HG03439 (cell line): ENCODE measurements around the gene TOGARAM2.

Source experiments
- ATAC-seq: cut with Tn5 transposase; IDR thresholded peaks from one replicate; pipeline ENCODE4 v1.9.1; 2021; ENCODE audit warnings: mild to moderate bottlenecking, moderate library complexity; ENCODE audit not compliant: unreplicated experiment

TOGARAM2 gene

GRCh38 chr2:29017716-29018435 is 36.8 kb downstream of the TOGARAM2 start:
- ATAC-seq: no peak

DNA sequence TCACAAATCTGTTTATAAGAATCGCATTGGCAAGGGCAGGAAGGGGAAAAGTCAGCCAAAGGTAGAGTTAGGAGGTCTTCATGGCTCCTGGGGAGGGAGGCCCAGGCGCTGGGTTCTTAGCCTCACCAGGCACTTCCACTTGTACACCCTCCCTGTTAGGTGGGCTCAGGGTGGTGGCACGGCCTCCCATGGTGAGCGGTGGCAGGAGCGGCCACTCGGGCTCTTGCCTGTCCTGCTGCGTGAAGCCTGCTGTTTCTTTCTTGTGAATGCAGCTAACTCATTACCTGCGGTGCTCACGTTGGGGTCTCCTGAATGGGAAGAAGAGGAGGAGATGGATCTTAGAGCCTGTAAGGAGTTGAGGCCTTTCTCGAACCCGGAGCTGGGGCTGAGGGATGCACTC is 40.8 kb downstream of the TOGARAM2 start:
- ATAC-seq: no peak

DNA sequence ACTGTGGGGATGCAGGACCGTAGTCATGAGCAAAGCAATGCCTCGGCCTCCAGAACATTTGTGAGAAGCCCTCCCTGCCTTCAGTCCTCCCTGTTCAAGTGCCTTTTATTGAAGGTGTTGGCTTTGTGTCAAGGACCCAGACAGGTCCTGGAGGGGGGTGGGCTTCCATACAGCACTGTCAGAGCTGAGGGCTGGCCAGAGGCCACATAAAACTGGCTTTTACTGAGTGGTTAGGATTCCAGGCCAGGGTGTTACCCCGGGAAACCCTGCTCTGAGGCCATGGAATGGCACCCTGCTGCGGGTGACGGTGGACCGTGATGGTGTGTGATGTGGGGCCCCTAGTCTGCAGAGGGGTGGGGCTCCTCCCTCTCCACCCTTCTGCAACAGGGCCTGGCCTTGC is 41.6 kb downstream of the TOGARAM2 start:
- no peak for ATAC-seq

DNA sequence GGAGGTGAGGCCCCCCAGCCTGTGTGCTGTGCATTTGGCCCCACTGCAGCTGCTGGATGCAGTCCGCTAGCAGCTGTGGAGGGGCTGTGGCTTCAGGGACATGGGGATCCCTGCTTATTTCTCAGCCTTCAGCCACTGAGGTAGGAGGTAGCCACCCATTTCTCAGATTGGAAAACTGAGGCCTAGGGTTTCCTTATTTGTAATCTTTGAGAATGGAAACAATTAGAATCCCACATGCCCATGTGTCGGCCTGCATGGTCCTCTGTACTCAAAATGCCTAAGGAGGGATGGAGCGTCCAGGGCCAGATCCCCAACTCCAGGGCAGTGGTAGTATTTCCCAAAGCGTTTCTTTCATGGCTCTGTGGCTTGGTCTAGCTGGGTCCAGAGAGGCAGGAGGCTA is 42.1 kb downstream of the TOGARAM2 start:
- no peak for ATAC-seq

- ATAC-seq: no peak
Observed at GRCh38 chr2:29024882-29025430, 43.9 kb downstream of the TOGARAM2 start.

DNA sequence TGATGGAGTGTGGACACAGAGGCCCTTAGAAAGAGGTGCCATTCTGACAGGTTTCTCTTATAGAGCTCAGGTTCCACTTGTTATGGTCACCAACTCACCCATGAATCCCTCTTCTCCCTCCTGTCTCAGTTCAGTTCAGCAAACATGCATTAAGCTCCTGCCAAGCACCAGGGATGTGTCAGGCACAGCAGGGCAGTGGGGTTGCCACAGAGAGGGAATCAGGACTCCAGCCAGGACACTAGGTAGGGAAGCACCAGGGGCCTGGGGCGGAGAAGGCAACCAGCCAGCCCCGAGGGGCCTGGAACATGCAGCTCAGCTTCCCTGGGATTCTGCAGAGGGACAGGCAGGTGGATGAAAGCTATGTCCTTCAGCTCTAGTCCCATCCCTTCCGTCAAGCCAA is 44.6 kb downstream of the TOGARAM2 start:
- no peak for ATAC-seq

- ATAC-seq: no peak
Observed at GRCh38 chr2:29031046-29031445, 49.9 kb downstream of the TOGARAM2 start.

- no peak for ATAC-seq
Observed at GRCh38 chr2:29032189-29032588, 51.1 kb downstream of the TOGARAM2 start.

DNA sequence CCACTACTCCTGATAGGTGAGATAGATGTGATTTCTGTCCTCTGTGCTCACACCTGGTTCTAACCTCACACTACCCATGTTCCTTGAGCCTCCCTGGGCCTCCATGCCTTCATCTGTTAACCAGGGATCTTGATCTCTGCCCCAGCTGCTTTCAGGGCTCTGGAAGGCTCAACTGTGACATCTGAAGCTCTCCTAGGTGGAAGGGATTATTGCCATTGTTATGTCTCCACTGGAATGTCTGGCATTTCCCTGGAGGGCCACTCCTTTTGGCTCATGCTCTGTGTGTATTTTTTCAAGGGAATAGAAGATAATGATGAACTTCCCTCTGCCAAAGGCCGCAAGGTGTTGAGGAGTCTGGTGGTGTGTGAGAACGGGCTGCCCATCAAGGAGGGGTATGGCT is 52.1 kb downstream of the TOGARAM2 start:
- ATAC-seq: no peak

- no peak for ATAC-seq
Observed at GRCh38 chr2:29033656-29034055, 52.6 kb downstream of the TOGARAM2 start.

DNA sequence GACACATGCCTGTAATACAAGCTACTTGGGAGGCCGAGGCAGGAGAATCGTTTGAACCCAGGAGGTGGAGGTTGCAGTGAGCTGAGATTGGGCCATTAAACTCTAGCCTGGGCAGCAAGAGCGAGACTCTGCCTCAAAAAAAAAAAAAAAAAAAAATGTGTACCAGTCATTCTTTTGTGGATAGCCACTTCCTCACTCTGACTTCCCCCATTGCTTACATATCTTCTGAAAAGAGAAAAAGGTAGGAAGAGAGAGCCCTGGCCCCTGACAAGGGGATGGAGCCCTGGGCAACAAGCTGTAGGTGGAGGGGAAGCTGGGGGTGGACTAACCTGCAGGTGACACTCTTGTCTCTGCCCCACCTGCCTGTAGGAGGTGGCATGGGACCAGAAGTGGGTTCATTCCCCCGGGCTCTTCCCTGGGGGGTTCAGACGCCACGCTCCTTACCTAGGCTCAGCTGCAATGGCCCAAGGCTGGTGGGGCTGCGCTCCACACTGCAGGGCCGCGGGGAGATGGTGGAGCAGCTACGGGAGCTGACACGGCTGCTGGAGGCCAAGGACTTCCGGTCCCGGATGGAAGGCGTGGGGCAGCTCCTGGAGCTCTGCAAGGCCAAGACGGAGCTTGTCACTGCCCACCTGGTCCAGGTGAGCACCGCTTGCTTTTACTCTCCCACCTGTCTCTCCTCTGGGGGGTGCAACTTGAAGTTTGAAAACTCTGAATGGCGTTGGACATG is 54.1 kb downstream of the TOGARAM2 start:
- ATAC-seq: no peak

DNA sequence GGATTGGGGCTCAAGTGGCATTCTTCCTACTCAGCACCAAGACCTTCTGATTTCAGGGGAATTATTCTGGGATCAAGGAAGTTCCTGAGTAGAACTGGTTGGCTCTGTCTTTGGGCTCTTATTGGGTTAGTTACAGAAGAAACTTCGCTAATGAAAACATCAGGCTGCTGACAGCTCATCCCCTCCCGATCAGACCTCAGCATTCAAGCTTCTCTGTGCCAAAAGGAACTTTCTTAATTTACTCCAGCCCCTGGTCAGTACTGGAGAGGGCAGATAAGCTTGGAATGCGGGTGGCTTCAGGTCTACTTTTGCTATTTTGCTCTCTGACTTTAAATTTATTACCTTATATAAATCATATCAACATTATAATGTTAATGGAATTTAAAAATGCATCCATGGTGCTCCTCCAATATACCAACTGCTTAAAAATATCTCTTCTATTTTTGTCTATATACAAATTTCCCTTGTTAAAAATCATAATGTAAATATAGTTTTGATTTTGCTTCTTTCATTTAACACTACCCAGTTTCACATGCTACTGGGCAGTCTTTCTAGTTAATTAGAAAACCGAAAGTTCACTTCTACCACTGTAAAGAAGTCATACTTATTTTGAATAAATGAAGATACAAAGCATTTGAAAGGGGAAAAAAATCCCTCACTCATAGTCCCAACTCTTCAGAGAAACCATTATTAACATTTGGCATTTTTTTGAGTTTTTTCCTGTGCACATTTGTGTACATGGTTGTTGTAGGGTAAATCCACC is 58.8 kb downstream of the TOGARAM2 start:
- no peak for ATAC-seq

DNA sequence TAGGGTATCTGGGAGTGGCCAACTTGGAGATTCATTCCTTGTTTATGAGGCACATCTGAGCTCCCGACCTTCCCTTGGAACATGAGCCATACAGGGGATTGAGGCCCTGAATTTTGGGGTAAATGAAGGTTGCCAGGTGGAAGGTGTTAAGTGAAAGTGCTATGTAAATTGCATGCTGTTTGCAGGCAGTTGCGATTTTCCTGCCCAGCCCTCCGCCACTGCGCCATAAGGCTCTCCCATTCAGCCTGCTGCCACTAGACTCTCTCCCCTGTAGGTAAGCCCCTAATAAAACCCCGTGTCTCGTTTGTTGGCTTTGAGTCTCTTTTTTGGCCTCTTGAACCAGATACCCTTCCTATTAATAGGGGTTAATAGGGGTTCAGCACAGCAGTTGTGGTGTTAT is 59.5 kb downstream of the TOGARAM2 start:
- ATAC-seq: no peak

DNA sequence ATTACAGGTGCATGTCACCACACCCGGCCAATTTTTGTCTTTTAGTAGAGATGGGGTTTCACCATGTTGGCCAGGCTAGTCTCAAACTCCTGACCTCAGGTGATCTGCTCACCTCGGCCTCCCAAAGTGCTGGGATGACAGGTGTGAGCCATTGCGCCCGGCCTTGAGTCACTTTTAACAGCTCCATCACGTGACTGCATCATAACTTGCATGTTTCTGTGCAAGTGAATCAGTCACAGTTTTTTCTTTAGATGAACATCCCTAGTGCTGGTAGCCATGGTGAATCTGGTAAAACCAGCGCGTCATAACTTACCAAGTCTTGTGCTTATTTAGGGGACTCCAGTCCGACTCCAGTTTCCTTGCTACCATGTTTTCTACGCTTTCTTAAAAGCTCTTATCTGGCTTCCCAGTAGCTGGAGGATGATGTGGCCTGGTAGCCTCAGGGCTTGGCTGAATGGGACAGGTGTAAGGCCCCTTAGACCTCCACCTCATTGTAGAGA is 60.1 kb downstream of the TOGARAM2 start:
- ATAC-seq: no peak

- no peak for ATAC-seq
Observed at GRCh38 chr2:29042561-29043075, 61.5 kb downstream of the TOGARAM2 start.

GRCh38 chr2:29044459-29044858 is 63.4 kb downstream of the TOGARAM2 start:
- no peak for ATAC-seq

DNA sequence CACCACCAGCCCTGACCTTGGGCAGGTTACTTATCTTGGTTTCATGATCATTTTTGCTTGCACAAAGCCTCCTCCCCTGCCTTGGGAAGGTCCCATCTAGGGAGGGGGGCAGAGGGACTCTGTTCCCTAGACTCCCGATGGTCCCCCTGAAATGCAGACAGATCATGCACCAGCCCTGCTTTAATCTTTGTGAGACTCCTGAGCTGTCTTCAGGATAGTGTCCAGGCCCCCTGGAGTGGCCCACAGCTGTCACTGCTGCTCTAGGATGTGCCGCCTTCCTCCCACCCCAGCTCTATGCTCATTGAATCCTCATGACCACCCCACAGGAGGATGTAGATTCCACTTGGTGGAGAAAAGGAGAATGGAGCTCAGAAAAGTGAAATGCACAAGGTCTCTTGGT is 65.2 kb downstream of the TOGARAM2 start:
- no peak for ATAC-seq

DNA sequence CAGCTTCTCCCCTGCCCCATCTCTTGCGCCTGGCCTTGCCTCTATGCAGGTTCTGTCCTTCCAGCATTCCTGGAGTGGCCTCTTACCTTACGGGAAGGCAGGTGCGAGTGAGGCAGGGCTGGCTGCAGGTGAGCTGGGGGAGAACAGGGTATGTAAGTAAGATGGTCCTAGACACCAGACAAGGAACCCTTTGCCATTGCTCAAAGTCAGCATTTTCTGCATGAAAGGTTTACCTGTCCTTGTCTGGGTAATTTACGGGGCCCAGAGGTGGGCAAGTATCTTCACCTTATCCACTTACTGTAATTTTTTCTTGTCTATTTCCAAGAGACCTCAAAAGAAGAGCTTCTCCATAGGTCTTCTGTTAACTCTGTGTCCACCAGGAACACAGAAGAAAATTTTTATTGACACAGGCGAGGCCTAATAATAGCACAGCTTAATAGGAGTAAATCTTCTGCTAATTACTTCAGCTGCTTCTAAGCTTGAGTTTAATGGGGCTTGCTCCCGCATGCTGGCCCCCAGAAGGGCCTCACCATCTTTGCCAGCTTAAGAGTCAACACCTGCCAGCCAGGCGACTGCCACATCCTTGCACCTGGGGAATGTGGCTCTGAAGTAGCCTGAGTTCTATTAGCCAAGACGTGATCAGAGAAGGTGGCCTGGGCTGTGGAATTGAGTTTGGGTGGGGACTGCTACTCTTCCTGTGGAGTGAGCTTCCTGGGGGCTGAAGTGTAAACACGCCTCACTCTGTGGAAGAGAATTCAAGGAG is 66.2 kb downstream of the TOGARAM2 start:
- ATAC-seq: no peak

GRCh38 chr2:29050591-29050990 is 69.5 kb downstream of the TOGARAM2 start:
- ATAC-seq: no peak

GRCh38 chr2:29051730-29052129 is 70.6 kb downstream of the TOGARAM2 start:
- no peak for ATAC-seq
